ENCODE measurements around the gene RTRAF.

The RTRAF gene

GRCh38 chr14:52049721-52050588, 60.6 kb downstream of the RTRAF start:
- DNase-seq (ENCODE audit: low read depth), result no peak

GRCh38 chr14:52051251-52051650, 61.9 kb downstream of the RTRAF start:
- DNase-seq (ENCODE audit: low read depth), result no peak

GRCh38 chr14:52051871-52052270, 62.5 kb downstream of the RTRAF start:
- peak; percentile 85 for DNase-seq (ENCODE audit: low read depth)

- peak; percentile 96 for DNase-seq (ENCODE audit: low read depth)
These were observed 63.1 kb downstream of the RTRAF start for GRCh38 chr14:52052288-52052943.

GRCh38 chr14:52053044-52053443, 63.7 kb downstream of the RTRAF start:
- peak; percentile 91 for DNase-seq (ENCODE audit: low read depth)

- DNase-seq (ENCODE audit: low read depth), result no peak
These were observed 65.3 kb downstream of the RTRAF start for GRCh38 chr14:52054678-52055077.

- DNase-seq (ENCODE audit: low read depth), result no peak
These were observed 65.8 kb downstream of the RTRAF start for GRCh38 chr14:52055167-52055566.

- no peak for DNase-seq (ENCODE audit: low read depth)
These were observed 69.0 kb downstream of the RTRAF start for GRCh38 chr14:52058341-52058740.

- DNase-seq (ENCODE audit: low read depth), result peak; percentile 51
These were observed 70.3 kb downstream of the RTRAF start for GRCh38 chr14:52059649-52060048.

GRCh38 chr14:52060080-52060479, 70.7 kb downstream of the RTRAF start:
- DNase-seq (ENCODE audit: low read depth), result no peak
